DMS79 (cell line): ENCODE measurements around the gene PRMT7.
"Not testable (repeated sequence)": the region's sequence is repeated elsewhere in the genome, so short reads cannot be mapped to it uniquely, and the experiment has no call there.

Experiments used
- DNase-seq: peaks from one replicate; lab custom pipeline; 2025; lab: John Stamatoyannopoulos, UW

PRMT7 gene

GRCh38 chr16:68283801-68284598 lies 26.8 kb upstream of the PRMT7 start:
- DNase-seq, result no peak

DNA sequence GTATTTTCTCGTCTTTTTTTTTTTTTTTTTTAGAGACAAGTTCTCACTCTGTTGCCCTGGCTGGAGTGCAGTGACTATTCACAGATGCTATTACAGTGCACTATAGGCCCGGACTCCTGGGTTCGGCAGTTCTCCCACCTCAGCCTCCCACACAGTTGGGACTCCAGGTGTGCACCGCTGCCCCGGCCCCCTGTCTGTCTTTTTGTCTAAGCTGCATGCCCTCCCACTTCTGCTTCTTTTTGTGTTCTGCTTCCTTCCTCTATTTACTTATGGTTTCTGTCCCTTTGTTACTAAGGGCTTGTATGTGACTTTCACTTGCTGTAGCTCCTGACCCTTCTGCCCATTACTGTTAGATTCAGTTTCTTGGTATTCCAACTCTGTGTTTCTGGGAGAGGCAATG lies 26.0 kb upstream of the PRMT7 start:
- no peak for DNase-seq

DNA sequence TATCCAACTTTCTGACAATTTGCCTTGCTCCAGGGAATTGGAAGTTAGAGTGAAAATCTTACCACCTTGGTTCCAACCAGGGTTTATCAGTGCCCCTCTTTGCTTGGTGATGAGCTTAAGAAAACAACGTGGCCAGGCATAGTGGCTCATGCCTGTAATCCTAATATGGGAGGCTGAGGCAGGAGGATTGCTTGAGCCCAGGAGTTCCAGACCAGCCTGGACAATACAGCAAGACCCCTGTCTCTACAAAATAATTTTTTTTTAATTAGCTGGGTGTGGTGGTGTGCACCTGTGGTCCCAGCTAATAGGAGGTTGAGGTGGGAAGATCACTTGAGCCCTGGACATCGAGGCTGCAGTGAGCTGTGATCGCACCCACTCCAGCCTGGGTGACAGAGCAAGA lies 25.1 kb upstream of the PRMT7 start:
- no peak for DNase-seq

GRCh38 chr16:68286153-68287074 lies 24.4 kb upstream of the PRMT7 start:
- no peak for DNase-seq

DNA sequence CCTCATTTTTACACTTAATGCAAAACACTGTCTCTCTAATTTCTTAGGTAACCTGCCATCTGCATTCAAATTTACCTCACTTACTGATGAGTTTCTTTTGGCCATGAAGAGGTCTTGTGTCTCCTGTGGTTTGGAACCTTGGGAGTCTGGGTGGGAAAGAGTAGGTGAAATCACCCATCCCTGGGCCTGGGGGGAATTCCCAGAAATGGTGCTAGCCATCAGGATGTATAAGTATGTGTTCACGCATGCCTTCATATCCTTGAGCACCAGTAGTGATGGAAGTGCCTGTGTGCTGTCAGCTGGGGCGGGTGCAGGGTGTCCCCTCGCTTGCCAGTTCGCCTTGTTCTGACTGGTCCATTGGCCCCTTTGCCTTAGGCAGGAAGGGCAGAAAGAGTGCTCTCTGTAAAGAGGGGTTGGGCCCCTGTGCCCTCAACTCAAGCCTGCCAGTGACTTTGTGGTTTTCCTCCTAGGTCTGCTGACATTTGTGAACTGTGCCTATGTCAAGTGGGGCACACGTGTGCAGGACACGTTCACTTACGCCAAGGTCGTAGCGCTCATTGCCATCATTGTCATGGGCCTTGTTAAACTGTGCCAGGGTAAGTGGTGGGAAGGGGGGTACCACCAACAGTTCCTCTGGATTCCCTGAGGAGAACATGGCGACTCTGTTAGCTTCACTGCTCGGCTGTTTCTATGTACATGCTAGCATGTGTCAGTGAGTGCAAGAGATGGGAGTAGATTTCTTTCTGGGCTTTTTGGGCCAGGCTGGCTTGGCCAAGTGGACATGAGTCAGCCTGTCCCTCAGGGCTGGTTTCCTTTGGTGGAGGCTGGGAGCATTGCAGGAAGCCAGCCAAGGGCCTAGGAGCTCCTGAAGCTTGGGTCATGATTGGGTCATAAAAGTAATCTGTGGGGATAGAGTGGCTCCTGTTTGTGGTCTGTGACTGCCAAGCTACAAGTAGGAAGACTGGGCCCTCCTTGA lies 23.3 kb upstream of the PRMT7 start:
- no peak for DNase-seq

- DNase-seq, result no peak
Measured at GRCh38 chr16:68288252-68288650, 22.6 kb upstream of the PRMT7 start.

- not testable (repeated sequence) for DNase-seq
Measured at GRCh38 chr16:68288796-68289195, 22.0 kb upstream of the PRMT7 start.

DNA sequence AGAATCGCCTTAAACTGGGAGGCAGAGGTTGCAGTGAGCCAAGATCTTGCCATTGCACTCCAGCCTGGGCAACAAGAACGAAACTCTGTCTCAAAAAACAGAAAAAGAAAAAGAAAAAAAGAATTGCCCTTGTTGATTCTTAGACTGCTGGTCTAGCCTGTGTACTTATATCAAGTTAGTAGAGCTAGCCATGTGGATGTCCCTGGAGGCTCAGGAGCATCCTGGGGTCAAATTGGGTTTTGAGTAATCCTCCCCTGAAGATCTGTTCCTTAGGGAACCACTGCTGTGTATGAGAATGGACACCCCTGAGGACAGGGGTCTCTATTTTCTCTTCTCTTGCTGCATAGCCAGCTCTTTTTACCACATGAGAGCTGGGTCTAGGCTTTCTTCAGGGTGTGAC lies 21.6 kb upstream of the PRMT7 start:
- no peak for DNase-seq

DNA sequence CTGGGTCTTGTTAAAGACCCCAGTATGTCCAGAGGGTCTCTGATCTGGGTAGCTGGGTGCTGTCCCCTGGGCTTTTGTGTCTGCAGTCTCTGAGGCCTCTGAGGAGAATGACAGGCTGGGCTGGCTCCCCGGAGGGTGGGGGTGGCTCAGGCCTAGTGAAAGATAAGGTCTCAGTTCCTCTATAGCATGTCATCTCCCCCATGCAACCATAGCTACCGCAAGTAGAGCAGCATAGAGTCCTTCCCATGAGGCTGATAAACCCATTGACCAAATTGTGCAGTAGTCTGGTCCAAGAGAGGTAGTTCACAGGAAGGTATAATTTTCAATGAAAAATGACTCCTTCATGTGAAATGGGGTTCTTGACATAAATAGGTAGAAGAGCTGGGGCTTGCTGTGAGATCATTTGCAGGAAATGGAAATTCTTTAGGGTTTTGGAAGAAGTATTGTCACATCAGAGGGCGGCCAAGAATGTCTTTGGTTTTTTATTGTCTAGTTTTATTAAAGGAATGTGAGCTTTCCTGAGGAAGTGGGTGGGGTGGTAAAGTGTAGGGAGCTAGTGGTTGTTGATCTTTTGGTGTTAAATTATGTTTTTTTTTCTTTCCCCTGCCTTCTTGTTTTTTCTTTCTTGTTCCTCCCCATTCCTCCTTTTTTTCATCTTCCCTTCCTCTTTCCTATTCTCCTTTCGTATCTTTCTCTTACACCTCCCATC lies 21.0 kb upstream of the PRMT7 start:
- DNase-seq, result no peak

DNA sequence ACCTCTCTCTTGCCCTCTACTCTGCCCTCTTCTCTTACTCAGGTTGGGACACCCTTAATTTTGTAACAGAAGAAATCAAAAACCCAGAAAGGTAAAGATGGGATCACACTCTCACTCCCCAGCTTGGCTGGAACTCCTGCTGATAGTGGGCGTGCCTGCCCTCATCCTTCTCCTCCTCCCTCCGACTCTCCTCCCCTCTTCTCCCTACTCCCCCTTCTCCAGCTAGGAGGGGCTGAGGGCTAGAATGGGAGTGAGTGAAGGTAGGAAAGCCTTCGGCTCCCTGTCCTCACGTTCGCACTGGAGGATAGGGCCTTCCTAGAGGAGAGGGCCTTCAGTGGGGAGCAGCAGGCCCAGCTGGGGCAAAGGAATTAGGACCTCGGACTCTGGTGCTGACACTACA lies 20.4 kb upstream of the PRMT7 start:
- no peak for DNase-seq

DNA sequence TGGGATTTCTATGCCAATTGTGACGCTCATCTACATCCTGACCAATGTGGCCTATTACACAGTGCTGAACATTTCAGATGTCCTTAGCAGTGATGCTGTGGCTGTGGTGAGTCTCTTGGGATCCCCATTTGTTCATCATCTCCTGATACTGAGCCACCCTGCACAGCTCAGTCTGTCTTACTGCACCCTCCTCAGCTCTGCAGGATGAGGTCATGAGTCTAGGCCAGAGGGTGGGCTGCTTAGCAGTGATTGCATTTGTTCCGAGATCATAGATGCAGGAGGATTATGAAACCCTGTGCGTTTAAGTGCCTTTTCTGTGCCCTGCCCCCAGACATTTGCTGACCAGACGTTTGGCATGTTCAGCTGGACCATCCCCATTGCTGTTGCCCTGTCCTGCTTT lies 19.6 kb upstream of the PRMT7 start:
- no peak for DNase-seq

DNA sequence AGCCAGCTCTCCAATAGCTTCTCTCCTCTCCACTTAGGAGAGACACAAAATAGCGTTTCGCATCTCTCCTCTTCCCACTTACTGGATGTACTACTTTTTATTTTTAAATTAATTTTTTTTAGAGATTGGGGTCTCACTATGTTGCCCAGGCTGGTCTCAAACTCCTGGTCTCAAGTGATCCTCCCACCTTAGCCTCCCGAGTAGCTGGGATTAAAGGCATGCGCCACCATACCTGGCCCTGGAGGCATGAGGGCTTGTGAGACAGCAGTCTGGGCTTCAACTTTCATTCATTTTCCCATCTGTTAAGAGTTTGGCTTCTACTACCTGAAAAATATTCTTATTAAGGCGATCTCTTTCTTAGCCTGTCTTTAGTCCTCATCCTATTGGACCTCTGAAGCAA lies 18.4 kb upstream of the PRMT7 start:
- no peak for DNase-seq

- DNase-seq, result no peak
Measured at GRCh38 chr16:68296291-68296690, 14.5 kb upstream of the PRMT7 start.

GRCh38 chr16:68296693-68297092 lies 14.1 kb upstream of the PRMT7 start:
- DNase-seq, result no peak

DNA sequence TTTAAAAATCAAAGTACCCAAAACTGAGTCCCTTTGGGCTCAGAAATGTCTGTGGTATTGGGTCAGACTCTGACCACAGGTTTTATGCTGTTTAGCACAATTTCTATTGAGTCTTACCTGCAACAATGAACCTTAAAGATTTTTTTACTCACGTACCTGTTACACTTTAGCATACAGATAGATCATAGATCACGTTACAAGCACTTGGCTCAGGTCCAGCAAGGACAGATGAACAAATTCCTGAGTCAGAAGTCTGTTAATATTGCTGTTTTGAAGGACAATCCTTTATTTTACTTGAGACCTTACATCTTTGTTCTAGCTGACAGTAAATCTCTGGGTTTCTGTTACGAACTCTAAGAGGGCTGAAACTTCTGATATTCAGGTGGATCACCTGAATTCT lies 12.9 kb upstream of the PRMT7 start:
- DNase-seq, result no peak

DNA sequence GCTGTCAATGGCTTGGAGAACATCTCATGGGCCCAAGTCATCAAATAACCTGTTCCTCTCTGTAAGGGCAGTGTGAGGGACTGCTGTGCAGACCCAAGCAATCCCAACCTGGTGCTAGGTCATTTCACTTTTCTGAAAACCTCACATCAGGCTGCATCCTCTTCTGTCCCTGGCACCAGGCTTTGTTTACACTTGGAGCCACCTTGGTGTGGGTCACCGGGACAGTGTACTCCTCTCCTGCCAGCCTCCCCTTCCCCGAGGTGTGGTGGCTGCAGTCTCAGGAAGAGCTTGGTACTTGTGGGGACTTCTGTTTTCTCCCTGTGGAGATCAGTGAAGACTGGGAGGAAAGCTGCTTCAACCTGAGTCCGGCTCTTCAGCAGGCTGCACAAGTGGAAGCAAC lies 12.5 kb upstream of the PRMT7 start:
- DNase-seq, result no peak

DNA sequence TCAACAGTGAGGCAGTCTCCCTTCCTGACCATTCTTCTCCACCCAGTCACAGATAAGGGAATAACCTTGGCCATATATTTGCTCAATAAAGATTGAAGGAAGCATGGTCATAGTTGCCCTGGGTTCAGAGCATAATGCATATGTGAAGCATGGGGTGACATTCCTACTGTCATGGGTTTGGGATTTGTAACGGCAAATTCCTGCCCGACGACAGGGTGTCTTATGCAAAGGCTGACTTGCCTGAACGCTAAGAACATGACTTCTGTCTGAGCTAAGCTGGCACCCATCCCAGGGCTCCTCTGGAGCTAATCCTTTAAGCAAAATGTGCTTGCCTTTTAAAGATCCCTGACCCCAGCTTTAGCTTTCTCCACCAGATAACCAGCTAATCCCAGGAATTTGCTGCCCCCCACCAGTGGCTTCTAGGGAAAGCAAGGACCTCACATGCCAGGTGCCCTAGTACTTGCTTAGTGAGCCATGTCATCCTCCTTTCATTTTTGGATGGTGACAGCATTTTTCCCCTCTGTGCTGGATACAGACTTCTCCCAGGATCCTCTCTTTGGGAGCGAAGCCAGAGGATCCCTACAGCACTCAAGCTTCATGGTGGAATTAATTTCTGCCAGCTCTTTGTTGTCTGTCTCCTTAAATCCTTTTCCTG lies 11.8 kb upstream of the PRMT7 start:
- no peak for DNase-seq

GRCh38 chr16:68299571-68300453 lies 11.0 kb upstream of the PRMT7 start:
- no peak for DNase-seq

GRCh38 chr16:68300734-68301459 lies 9.9 kb upstream of the PRMT7 start:
- no peak for DNase-seq
